Cardiac septum (tissue), 1 donor: ENCODE data around the gene BCLAF1. TPM values are rescaled to one million over a fixed set of nuclear protein-coding genes. Genes with fewer than 3 reads are reported as not detected.
"Not testable (repeated sequence)": the region's sequence is repeated elsewhere in the genome, so short reads cannot be mapped to it uniquely, and the experiment has no call there.

Experiments
- DNase-seq: peaks from one replicate; pipeline ENCODE4 v3.0.0-alpha.2; 2020; ENCODE audit warnings: low spot score
- intact Hi-C: fragments of 100-400 bp; cut with DNase I; formaldehyde crosslinking; loops from one replicate; pipeline ENCODE4 v1.14.0; 2022
- total RNA-seq: library from RNA; stranded (reverse); fragmentation: NEBNext Ultra II Directional; extraction: Animal tissue kit (Norgen Biotek cat#: 25700); gene quantifications from one replicate; pipeline ENCODE4 v1.2.1, GENCODE V29; 2021
- donor health status: DM: no; HTN: no; CAD: no.

The BCLAF1 gene
- total RNA-seq, 1 donor from 2014 or later, result 81.5 TPM

DNA sequence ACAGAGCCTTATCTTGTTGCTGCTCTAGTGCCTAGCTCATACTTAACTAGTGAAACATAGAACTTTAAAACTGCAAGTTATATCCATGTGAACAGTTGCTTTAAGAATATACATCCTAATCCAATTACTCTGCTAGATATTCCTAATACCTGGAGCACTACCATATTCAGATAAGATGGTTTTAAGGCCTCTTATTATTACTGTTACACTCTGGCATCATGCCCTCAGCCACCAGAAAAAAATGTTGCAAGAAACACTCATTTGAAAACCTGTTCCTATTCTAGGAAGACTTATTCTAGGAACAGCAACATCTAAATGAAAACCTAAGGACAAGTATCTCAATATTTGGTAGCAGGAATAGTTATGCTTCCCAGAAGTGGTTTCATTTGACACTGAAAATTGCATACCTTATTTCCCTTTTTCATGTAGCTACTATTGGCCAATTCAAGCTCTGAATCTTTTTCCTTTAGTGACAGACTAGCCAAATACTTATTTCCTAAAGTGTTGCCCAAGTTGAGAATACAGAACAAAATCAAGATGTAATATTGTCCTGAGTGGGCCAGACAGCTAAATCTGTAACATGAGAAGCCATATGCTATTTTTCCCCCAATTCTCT lies 34.7 kb downstream of the BCLAF1 start:
- intact Hi-C loops, result no loop called here
- no peak for DNase-seq

DNA sequence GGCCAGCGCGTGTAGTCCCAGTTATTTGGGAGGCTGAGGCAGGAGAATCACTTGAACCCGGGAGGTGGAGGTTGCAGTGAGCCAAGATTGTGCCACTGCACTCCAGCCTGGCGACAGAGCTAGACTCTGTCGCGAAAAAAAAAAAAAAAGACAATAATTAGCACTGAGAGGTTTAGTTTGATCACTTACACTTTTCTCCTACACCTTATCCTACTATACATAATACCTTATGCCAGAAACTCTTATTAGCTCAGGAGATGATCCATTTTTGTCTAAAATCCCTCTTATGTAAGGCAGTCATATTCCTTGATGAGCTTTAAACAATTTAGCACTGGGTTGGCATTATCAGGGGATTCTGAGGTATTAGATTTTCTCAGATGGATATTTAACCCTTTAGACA lies 35.9 kb downstream of the BCLAF1 start:
- no peak for DNase-seq
- intact Hi-C loops, result no loop called here

DNA sequence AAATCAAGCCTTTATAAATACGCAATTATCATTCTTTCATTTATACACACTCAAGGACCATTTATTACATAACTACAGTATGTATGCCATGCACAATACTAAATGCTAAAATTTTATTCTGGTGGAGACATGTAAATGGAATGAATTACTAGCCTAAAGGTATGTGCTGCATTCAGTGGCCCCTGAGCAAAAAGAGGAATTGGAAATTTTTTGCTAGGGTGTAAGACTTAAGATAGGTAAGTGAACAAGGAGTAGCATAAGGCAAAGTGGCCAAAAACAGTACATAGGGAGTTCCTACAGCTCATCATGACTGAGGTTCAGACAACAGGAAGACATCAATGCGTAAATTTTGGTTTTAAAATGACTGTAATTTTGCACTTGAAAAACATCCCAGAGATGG lies 37.2 kb downstream of the BCLAF1 start:
- no peak for DNase-seq
- intact Hi-C loops, result no loop called here

DNA sequence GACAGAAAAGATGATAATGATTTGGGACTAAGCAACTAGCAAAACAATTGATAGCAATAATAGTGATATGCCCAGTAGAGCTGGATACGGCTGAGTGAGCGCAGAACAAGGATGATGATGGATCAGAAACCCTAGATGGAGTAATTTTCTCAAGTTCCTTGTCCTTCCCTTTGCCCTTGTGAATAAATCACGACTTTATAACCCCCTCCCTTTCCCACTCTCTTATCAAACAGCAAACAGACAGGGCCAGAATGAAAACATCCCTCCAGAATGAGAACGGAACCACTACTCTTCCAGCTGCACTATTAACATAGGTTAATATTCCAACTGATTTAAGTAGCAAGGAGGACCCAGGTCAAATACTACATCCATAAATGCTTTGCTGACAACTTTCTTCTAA lies 38.3 kb downstream of the BCLAF1 start:
- intact Hi-C loops, result no loop called here
- no peak for DNase-seq

- intact Hi-C loops, result no loop called here
- DNase-seq, result no peak
Measured at GRCh38 chr6:136250686-136251008, 39.0 kb downstream of the BCLAF1 start.

- peak; percentile 96 for DNase-seq
- intact Hi-C loops, result no loop called here
Measured at GRCh38 chr6:136249811-136250685, 39.6 kb downstream of the BCLAF1 start, which contains the start of gene MTFR2. TSS of gene MTFR2 (minus strand) at chr6:136250311. CDS start at chr6:136249099, 1,212 bp downstream.

- no peak for DNase-seq
- intact Hi-C loops, result no loop called here
Measured at GRCh38 chr6:136249336-136249735, 40.3 kb downstream of the BCLAF1 start.

GRCh38 chr6:136244061-136244616 lies 45.5 kb downstream of the BCLAF1 start:
- intact Hi-C loops, result no loop called here
- no peak for DNase-seq

DNA sequence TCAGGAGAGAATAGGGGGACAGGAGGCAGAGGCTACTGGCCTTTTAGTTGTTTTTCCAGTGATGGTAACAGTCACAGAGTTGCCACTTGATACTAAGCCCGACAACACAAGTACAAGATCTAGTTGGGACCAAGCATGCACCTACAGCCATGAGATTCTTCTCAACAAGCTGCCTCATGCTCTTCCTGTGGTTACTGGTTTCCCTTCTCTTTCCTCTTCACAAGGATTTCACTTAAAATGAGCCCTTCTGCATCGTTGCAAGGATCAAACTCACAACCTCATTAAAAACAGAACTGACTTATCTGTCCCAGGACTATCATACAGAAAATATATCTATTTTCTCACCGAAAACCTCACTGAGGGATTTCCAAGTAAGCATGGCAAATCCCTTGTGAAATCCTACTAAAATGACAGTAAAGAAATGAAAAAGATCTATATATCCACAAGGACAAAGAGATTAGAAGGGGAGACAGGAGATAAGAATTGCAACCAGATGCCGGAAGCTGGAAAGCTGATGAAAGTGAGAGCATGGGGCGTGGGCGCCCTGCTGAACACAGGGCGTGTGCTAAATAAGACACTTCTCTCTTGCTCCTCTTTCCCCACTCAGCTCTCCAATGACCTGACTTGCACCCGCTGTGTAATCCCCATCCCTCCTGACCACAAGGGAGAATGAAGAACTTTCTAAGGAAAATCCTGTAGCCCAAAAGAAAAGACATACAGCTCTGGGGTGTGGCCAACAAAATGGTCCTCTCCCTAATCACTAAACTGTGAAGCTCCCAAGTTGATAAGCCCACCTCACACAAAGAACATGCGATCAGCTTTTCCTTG lies 53.0 kb downstream of the BCLAF1 start:
- intact Hi-C loops, result no loop called here
- no peak for DNase-seq

- DNase-seq, result no peak
- intact Hi-C loops, result no loop called here
Measured at GRCh38 chr6:136235233-136235564, 54.4 kb downstream of the BCLAF1 start.

DNA sequence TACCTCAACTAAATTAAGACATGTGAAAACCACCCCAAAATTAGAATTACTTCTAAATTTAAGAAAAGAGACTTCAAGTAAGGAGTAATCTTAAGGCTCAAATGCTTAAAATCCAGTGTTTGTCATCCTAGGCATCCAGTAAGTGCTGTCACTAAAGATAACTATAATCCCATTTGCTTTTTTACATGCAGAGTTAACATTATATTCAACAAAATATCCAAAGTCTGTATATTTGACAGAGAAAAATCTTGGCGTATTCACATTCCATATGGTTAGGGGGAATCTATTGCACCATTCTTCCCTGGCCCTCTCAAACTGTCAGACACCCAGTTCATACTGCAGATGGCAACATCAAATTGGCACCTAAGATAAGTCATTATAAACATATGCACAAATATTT lies 56.9 kb downstream of the BCLAF1 start:
- DNase-seq, result no peak
- intact Hi-C loops, result no loop called here

GRCh38 chr6:136230219-136230853 lies 59.3 kb downstream of the BCLAF1 start:
- DNase-seq, result no peak
- intact Hi-C loops, result no loop called here

GRCh38 chr6:136228814-136229213 lies 60.8 kb downstream of the BCLAF1 start:
- intact Hi-C loops, result loop anchor here (5.0 to 10.0 kb wide), 3 partner anchors 104 to 777 kb away; no protein-coding TSS in a partner anchor
- no peak for DNase-seq

DNA sequence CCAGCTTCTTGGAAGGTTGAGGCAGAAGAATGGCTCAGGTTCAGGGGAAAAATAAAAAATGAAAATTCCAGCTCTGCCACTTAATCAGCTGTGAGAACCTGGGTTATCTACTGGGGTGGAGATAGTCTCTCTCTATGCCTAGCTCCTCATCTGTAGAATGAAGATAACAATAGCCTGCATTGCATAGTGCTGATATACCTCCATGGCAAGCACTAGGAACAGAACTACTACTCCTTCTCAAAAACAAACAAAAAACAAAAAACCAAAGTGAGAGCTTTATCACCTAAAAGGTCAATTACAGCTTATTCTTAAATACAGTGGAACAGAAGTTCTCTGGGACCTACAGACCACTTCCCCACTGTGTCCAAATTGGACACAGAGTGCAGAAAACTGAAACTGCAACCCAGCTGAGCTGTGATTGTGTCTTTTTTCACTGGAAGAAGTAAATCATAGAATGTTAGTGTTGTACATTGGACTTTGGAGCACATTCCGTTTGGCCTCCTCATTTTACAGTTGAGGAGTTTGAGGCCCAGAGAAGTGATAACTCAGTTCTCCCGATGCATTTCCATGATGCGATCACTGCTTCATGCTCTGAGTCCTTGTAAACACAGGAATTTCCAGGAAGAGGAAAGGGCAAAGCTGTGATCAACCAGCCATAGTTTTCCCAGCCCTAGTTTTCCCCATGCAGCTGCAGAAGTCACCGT lies 62.8 kb downstream of the BCLAF1 start:
- intact Hi-C loops, result loop anchor here (2.0 to 10.0 kb wide), 5 partner anchors 102 to 775 kb away; no protein-coding TSS in a partner anchor
- no peak for DNase-seq

- intact Hi-C loops, result loop anchor here (2.0 to 10.0 kb wide), 5 partner anchors 101 to 774 kb away; no protein-coding TSS in a partner anchor
Measured at GRCh38 chr6:136226027-136226673, 63.5 kb downstream of the BCLAF1 start.

GRCh38 chr6:136225496-136225895 lies 64.2 kb downstream of the BCLAF1 start:
- no peak for DNase-seq
- intact Hi-C loops, result loop anchor here (5.0 to 10.0 kb wide), 3 partner anchors 101 to 773 kb away; no protein-coding TSS in a partner anchor

More at GRCh38 chr6:136226027-136226673, 63.5 kb downstream of the BCLAF1 start:
- no peak for DNase-seq

DNA sequence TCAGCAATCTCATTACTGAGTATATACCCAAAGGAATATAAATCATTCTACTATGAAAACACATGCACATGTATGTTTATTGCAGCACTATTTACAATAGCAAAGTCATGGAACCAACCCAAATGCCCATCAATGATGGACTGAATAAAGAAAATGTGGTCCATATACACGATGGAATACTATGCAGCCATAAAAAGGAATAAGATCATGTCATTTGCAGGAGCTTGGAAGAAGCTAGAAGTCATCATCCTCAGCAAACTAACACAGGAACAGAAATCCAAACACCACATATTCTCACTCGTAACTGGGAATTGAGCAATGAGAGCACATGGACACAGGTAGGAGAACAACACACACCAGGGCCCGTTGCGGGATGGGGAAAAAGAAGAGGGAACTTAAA lies 64.7 kb downstream of the BCLAF1 start:
- intact Hi-C loops, result loop anchor here (5.0 to 10.0 kb wide), 3 partner anchors 100 to 773 kb away; no protein-coding TSS in a partner anchor
- not testable (repeated sequence) for DNase-seq
